ENCODE data around the gene DTNB.
"Not testable (repeated sequence)": the region's sequence is repeated elsewhere in the genome, so short reads cannot be mapped to it uniquely, and the experiment has no call there.

The DTNB gene

GRCh38 chr2:25632396-25632795, 41.0 kb downstream of the DTNB start:
- DNase-seq (ENCODE audit: low read depth in 2 of 2): no peak

GRCh38 chr2:25624635-25625034, 48.7 kb downstream of the DTNB start:
- DNase-seq (ENCODE audit: low read depth in 2 of 2): no peak

GRCh38 chr2:25623361-25623760, 50.0 kb downstream of the DTNB start:
- no peak for DNase-seq (ENCODE audit: low read depth in 2 of 2)

GRCh38 chr2:25620711-25621110, 52.7 kb downstream of the DTNB start:
- DNase-seq (ENCODE audit: low read depth in 2 of 2): no peak

- DNase-seq (ENCODE audit: low read depth in 2 of 2): no peak
Measured at GRCh38 chr2:25620077-25620476, 53.3 kb downstream of the DTNB start.

- DNase-seq (ENCODE audit: low read depth in 2 of 2): no peak
Measured at GRCh38 chr2:25619185-25619584, 54.2 kb downstream of the DTNB start.

- DNase-seq (ENCODE audit: low read depth in 2 of 2): no peak
Measured at GRCh38 chr2:25618676-25619075, 54.7 kb downstream of the DTNB start.

GRCh38 chr2:25617948-25618646, 55.3 kb downstream of the DTNB start:
- DNase-seq (ENCODE audit: low read depth in 2 of 2): no peak

- DNase-seq (ENCODE audit: low read depth in 2 of 2): no peak
Measured at GRCh38 chr2:25615920-25616319, 57.5 kb downstream of the DTNB start.

- no peak for DNase-seq (ENCODE audit: low read depth in 2 of 2)
Measured at GRCh38 chr2:25615386-25615785, 58.0 kb downstream of the DTNB start.

GRCh38 chr2:25614711-25615110, 58.7 kb downstream of the DTNB start:
- no peak for DNase-seq (ENCODE audit: low read depth in 2 of 2)

GRCh38 chr2:25608718-25609117, 64.7 kb downstream of the DTNB start:
- no peak for DNase-seq (ENCODE audit: low read depth in 2 of 2)

- no peak for DNase-seq (ENCODE audit: low read depth in 2 of 2)
Measured at GRCh38 chr2:25606892-25607291, 66.5 kb downstream of the DTNB start.

GRCh38 chr2:25602333-25602723, 71.0 kb downstream of the DTNB start:
- no peak for DNase-seq (ENCODE audit: low read depth in 2 of 2)

GRCh38 chr2:25601711-25602332, 71.6 kb downstream of the DTNB start:
- DNase-seq (ENCODE audit: low read depth in 2 of 2): not testable (repeated sequence)

GRCh38 chr2:25598911-25599310, 74.5 kb downstream of the DTNB start:
- DNase-seq (ENCODE audit: low read depth in 2 of 2): no peak

- DNase-seq (ENCODE audit: low read depth in 2 of 2): no peak
Measured at GRCh38 chr2:25598332-25598731, 75.0 kb downstream of the DTNB start.

- DNase-seq (ENCODE audit: low read depth in 2 of 2): no peak
Measured at GRCh38 chr2:25597881-25598280, 75.5 kb downstream of the DTNB start.

- DNase-seq (ENCODE audit: low read depth in 2 of 2): no peak
Measured at GRCh38 chr2:25596516-25597244, 76.7 kb downstream of the DTNB start.

GRCh38 chr2:25595393-25595792, 78.0 kb downstream of the DTNB start:
- no peak for DNase-seq (ENCODE audit: low read depth in 2 of 2)

- no peak for DNase-seq (ENCODE audit: low read depth in 2 of 2)
Measured at GRCh38 chr2:25594991-25595390, 78.4 kb downstream of the DTNB start.

- no peak for DNase-seq (ENCODE audit: low read depth in 2 of 2)
Measured at GRCh38 chr2:25592766-25593292, 80.5 kb downstream of the DTNB start.
